IMR-90 (cell line): ENCODE data around the gene RASGEF1C. TPM values are rescaled to one million over a fixed set of nuclear protein-coding genes. Genes with fewer than 3 reads are reported as not detected.

ENCODE experiments used
- ATAC-seq: fragments of 200-7000 bp; cut with Tn5 transposase; 2 replicates; pipeline ENCODE4 v1.9.1; 2020; ENCODE audit warnings: low read depth, mild to moderate bottlenecking, moderate library complexity
- BruUV-seq: library from RNA; stranded (reverse); fragments of 400-500 nt; replicated peaks from 2 replicates; lab custom pipeline; 2021; lab: Mats Ljungman, UMichigan
- CTCF ChIA-PET: fragments of 300-600 bp; formaldehyde crosslinking; extraction: SDS; loops from one replicate; lab custom pipeline; 2021; ENCODE audit warnings: antibody characterized with exemption; lab: Yijun Ruan, JAX
- POLR2A ChIA-PET: fragments of 300-600 bp; sonication (Branson Sonifier 250); formaldehyde crosslinking; loops from one replicate; lab custom pipeline; 2022; ENCODE audit warnings: antibody characterized with exemption; ENCODE audit not compliant: unreplicated experiment; lab: Charles Lee
- DNase-seq: peaks from one replicate; pipeline ENCODE4 v3.0.0; 2013
- H2AFZ ChIP-seq: replicated peaks from 2 replicates; pipeline ENCODE3; 2013; ENCODE audit warnings: low read length, mild to moderate bottlenecking; ENCODE audit not compliant: poor library complexity
- H2AK5ac ChIP-seq: 2 replicates; pipeline ENCODE4 v1.6.1; 2013; ENCODE audit warnings: low read depth, low read length, inconsistent platforms
- H2AK9ac ChIP-seq: replicated peaks from 2 replicates; pipeline ENCODE3; 2013; ENCODE audit warnings: mild to moderate bottlenecking, low read depth, low read length, moderate library complexity; ENCODE audit not compliant: poor library complexity
- H2BK120ac ChIP-seq: 2 replicates; pipeline ENCODE4 v1.6.1; 2013; ENCODE audit warnings: low read depth, low read length, inconsistent platforms
- H2BK15ac ChIP-seq: 3 replicates; pipeline ENCODE4 v1.6.1; 2013; ENCODE audit warnings: low read depth, low read length, inconsistent platforms
- H2BK20ac ChIP-seq: 2 replicates; pipeline ENCODE4 v1.6.1; 2013; ENCODE audit warnings: low read depth, mild to moderate bottlenecking, inconsistent platforms, low read length, moderate library complexity
- H2BK5ac ChIP-seq: 2 replicates; pipeline ENCODE4 v1.6.1; 2013; ENCODE audit warnings: mild to moderate bottlenecking, low read depth, low read length, inconsistent platforms; ENCODE audit not compliant: poor library complexity, severe bottlenecking
- H3K14ac ChIP-seq: replicated peaks from 2 replicates; pipeline ENCODE4 v1.6.1; 2013; ENCODE audit warnings: low read depth, low read length, inconsistent platforms
- H3K18ac ChIP-seq: 2 replicates; pipeline ENCODE4 v1.6.1; 2013; ENCODE audit warnings: low read depth, low read length, control low read depth
- H3K23ac ChIP-seq: 2 replicates; pipeline ENCODE4 v1.6.1; 2013; ENCODE audit warnings: low read depth, low read length, inconsistent platforms
- H3K27ac ChIP-seq: 2 replicates; pipeline ENCODE4 v1.5.1; 2013; ENCODE audit warnings: mild to moderate bottlenecking, control low read depth, low read length; ENCODE audit not compliant: insufficient read depth
- H3K27me3 ChIP-seq: 2 replicates; pipeline ENCODE4 v1.6.1; 2013; ENCODE audit warnings: low read length; ENCODE audit not compliant: control insufficient read depth, insufficient read depth
- H3K36me3 ChIP-seq: 2 replicates; pipeline ENCODE4 v1.6.1; 2013; ENCODE audit warnings: low read length, mixed read lengths; ENCODE audit not compliant: control insufficient read depth, insufficient read depth
- H3K4ac ChIP-seq: 2 replicates; pipeline ENCODE4 v1.6.1; 2013; ENCODE audit warnings: low read depth, low read length, inconsistent platforms
- H3K4me1 ChIP-seq: 2 replicates; pipeline ENCODE4 v1.6.1; 2013; ENCODE audit warnings: low read length, mixed read lengths; ENCODE audit not compliant: control insufficient read depth, insufficient read depth
- H3K4me2 ChIP-seq: 2 replicates; pipeline ENCODE4 v1.6.1; 2013; ENCODE audit warnings: low read depth, mild to moderate bottlenecking, control low read depth, low read length, moderate library complexity
- H3K4me3 ChIP-seq: 2 replicates; pipeline ENCODE4 v1.5.1; 2013; ENCODE audit warnings: low read depth, mild to moderate bottlenecking, control low read depth, low read length, moderate library complexity; ENCODE audit not compliant: insufficient read depth
- H3K56ac ChIP-seq: 2 replicates; pipeline ENCODE4 v1.6.1; 2013; ENCODE audit warnings: low read length, inconsistent platforms; ENCODE audit not compliant: insufficient read depth; ENCODE audit errors: extremely low read depth
- H3K79me1 ChIP-seq, 2 experiments: 2 replicates each; pipeline ENCODE4 v1.6.1; 2013; ENCODE audit warnings: low read length in 2 of 2, inconsistent platforms in 1 of 2, low read depth in 1 of 2
- H3K9ac ChIP-seq: 2 replicates; pipeline ENCODE4 v1.6.1; 2013; ENCODE audit warnings: low read depth, low read length, control low read depth
- H3K9me1 ChIP-seq: 2 replicates; pipeline ENCODE4 v1.6.1; 2013; ENCODE audit warnings: low read length, inconsistent platforms; ENCODE audit not compliant: insufficient read depth
- H3K9me3 ChIP-seq: 2 replicates; pipeline ENCODE4 v1.6.1; 2013; ENCODE audit warnings: low read length; ENCODE audit not compliant: control insufficient read depth, insufficient read depth
- H4K20me1 ChIP-seq: 2 replicates; pipeline ENCODE4 v1.6.1; 2013; ENCODE audit warnings: low read length, inconsistent platforms; ENCODE audit not compliant: insufficient read depth
- H4K5ac ChIP-seq: 2 replicates; pipeline ENCODE4 v1.6.1; 2013; ENCODE audit warnings: mild to moderate bottlenecking, low read depth, low read length, control low read depth
- H4K8ac ChIP-seq, 2 experiments: 2 replicates each; pipeline ENCODE4 v1.6.1; 2013; ENCODE audit warnings: low read depth in 2 of 2, low read length in 2 of 2, control low read depth in 1 of 2, inconsistent platforms in 1 of 2
- H4K91ac ChIP-seq: 2 replicates; pipeline ENCODE4 v1.6.1; 2013; ENCODE audit warnings: low read depth, low read length, inconsistent platforms; ENCODE audit not compliant: insufficient read depth
- MAFK ChIP-seq: IDR thresholded peaks from 2 replicates; pipeline ENCODE4 v1.6.1; 2012; ENCODE audit warnings: low read depth, low read length, improper control_type of control experiment
- SMC3 ChIP-seq: fragments of 150-350 bp; IDR thresholded peaks from 2 replicates; pipeline ENCODE4 v1.6.1; 2016; ENCODE audit warnings: low read depth, mild to moderate bottlenecking, antibody characterized with exemption, low read length, moderate library complexity
- WGBS, 2 experiments: methylation state at CpG; one replicate each; pipeline versions ENCODE4 v1.1.5 to v1.1.7; 2013; ENCODE audit warnings: missing lambda C conversion rate in 2 of 2; ENCODE audit not compliant: insufficient read length in 1 of 2; ENCODE audit errors: extremely low coverage in 2 of 2; 5-methylcytosine and 5-hydroxymethylcytosine counted together
- dilution Hi-C: fragments of 300-500 bp; cut with HindIII; formaldehyde crosslinking; loops from one replicate; pipeline ENCODE4 v1.14.3; 2018; ENCODE audit warnings: low sequenced_read_pairs; ENCODE audit not compliant: unreplicated experiment
- in situ Hi-C: fragments of 300-500 bp; cut with MboI; formaldehyde crosslinking; loops from 3 replicates; pipeline ENCODE4 v1.14.3; 2019; ENCODE audit warnings: low sequenced_read_pairs, inconsistent platforms, mixed read lengths
- intact Hi-C: fragments of 100-400 bp; cut with micrococcal nuclease; formaldehyde crosslinking; loops from 2 replicates; pipeline ENCODE4 v1.10.0; 2022
- polyA plus RNA-seq, 3 experiments: library from polyadenylated mRNA; depleted of rRNA; stranded (reverse); fragments of >200 nt; gene quantifications; 2 replicates each; pipeline ENCODE4 v1.2.3, GENCODE V29; 2012; ENCODE audit warnings: low replicate concordance in 1 of 3
- total RNA-seq: library from RNA; depleted of rRNA; stranded (reverse); fragments of >200 nt; gene quantifications from 2 replicates; pipeline ENCODE4 v1.2.3, GENCODE V29; 2012

Gene RASGEF1C
- total and polyA plus RNA-seq, 2 of the 4 experiments (the other 2 are of a cell fraction) = not detected

DNA sequence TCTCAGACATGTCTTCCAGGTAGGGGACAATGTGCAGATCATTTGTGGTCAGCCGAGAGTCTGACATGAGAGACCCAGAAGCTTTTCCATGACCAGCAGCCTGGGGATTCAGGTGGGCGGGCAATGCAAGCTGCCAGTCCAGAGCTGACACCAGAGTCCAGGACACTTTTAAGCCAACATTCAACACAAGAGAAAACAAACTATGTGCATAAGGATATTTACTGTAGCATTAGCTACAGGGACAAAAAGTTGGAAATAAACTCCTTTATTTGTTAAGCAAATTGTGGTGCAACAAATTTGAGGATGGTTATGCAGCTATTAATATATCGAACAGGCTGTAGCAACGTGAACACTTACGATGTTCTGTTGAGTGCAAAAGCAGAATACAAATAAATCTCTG, 127.5 kb downstream of the RASGEF1C start:
- no peak for ATAC-seq
- Histone ChIP-seq H3K27me3 (peaks cover 22% of the 10 kb centered on the region; the same call in 1 of the 2 replicates), H3K9me1 (no peaks in the 10 kb centered on the region), H4K91ac (no peak overlapping the region), H2AK9ac (no peak overlapping the region), H3K4me3 (no peak overlapping the region), H2BK120ac (no peak overlapping the region), H3K18ac (no peak overlapping the region), H3K23ac (no peak overlapping the region), H2BK15ac (no peak overlapping the region), H2BK20ac (no peak overlapping the region), H2AK5ac (no peak overlapping the region), H4K5ac (no peak overlapping the region), H3K4me1 (no peaks in the 10 kb centered on the region), H3K36me3 (no peaks in the 10 kb centered on the region), H3K4ac (no peak overlapping the region), H3K9ac (no peak overlapping the region), H3K56ac (no peak overlapping the region), H4K8ac (no peak overlapping the region), H2BK5ac (no peak overlapping the region), H2AFZ (no peak overlapping the region), H3K79me1 (no peaks in the 10 kb centered on the region), H3K9me3 (no peaks in the 10 kb centered on the region), H3K14ac (no peak overlapping the region), H3K4me2 (no peak overlapping the region), H4K20me1 (no peaks in the 10 kb centered on the region), H3K27ac (no peak overlapping the region)
- ChIA-PET POLR2A (no interaction called here), CTCF (interaction anchor here (0.6 kb wide), 1 partner anchor 17 kb away, joined by 3 read pairs; no protein-coding TSS in a partner anchor)
- DNase-seq = no peak
- dilution Hi-C loops = no loop called here
- TF ChIP-seq SMC3 (no peak), MAFK (no peak)
- in situ Hi-C loops = no loop called here
- BruUV-seq = no TSS peak
- no CpG with 5 or more reads among the region's 5 CpGs for WGBS, 2 experiments
- intact Hi-C loops = no loop called here
